Hematopoietic multipotent progenitor cell treated with erythropoietin and hydrocortisone succinate and interleukin-3 and kit ligand, for 4 days (in vitro differentiated cells): Measurements from ENCODE around the gene PLN.

Source experiments
- DNase-seq: peaks from one replicate; pipeline ENCODE4 v3.0.0-alpha.2; 2015

The PLN gene

GRCh38 chr6:118542184-118542952 lies 5.7 kb upstream of the PLN start:
- DNase-seq, result no peak

GRCh38 chr6:118544105-118544504 lies 4.0 kb upstream of the PLN start:
- DNase-seq, result no peak

- no peak for DNase-seq
These were observed 1.8 kb upstream of the PLN start for GRCh38 chr6:118546164-118546879.

GRCh38 chr6:118546880-118547218 lies 1.2 kb upstream of the PLN start:
- no peak for DNase-seq

GRCh38 chr6:118548613-118549012 lies 517 bp downstream of the PLN start:
- DNase-seq, result no peak

GRCh38 chr6:118551063-118552053 lies 3.3 kb downstream of the PLN start:
- peak; percentile 81 for DNase-seq

GRCh38 chr6:118553132-118553531 lies 5.0 kb downstream of the PLN start:
- no peak for DNase-seq

- no peak for DNase-seq
These were observed 6.6 kb downstream of the PLN start for GRCh38 chr6:118554698-118555097.

GRCh38 chr6:118558464-118559217 lies 10.5 kb downstream of the PLN start:
- peak; percentile 71 for DNase-seq

GRCh38 chr6:118559659-118560058 lies 11.6 kb downstream of the PLN start:
- DNase-seq, result no peak

- no peak for DNase-seq
These were observed 14.2 kb downstream of the PLN start for GRCh38 chr6:118562248-118562647.

- DNase-seq, result no peak
These were observed 14.9 kb downstream of the PLN start for GRCh38 chr6:118562959-118563358.

- DNase-seq, result peak; percentile 61
These were observed 17.3 kb downstream of the PLN start for GRCh38 chr6:118565311-118565960.

GRCh38 chr6:118567974-118568373 lies 19.9 kb downstream of the PLN start:
- DNase-seq, result no peak

- DNase-seq, result no peak
These were observed 21.4 kb downstream of the PLN start for GRCh38 chr6:118569498-118569897.

GRCh38 chr6:118571121-118571520 lies 23.0 kb downstream of the PLN start:
- DNase-seq, result no peak

GRCh38 chr6:118574051-118574865 lies 26.2 kb downstream of the PLN start:
- peak; percentile 21 for DNase-seq

- no peak for DNase-seq
These were observed 29.9 kb downstream of the PLN start for GRCh38 chr6:118577972-118578371.

GRCh38 chr6:118578617-118579016 lies 30.5 kb downstream of the PLN start:
- peak; percentile 30 for DNase-seq

GRCh38 chr6:118579786-118580185 lies 31.7 kb downstream of the PLN start:
- DNase-seq, result no peak
